Activated naive CD8-positive, alpha-beta T cell treated with anti-CD3 and anti-CD28 coated beads for 36 hours (primary cell): ENCODE results near the gene TMEM86B. TPM values are rescaled to one million over a fixed set of nuclear protein-coding genes. Genes with fewer than 3 reads are reported as not detected.

Experiments
- DNase-seq: peaks from one replicate; pipeline ENCODE4 v3.0.0; 2021
- H3K27ac Mint-ChIP-seq: one replicate; pipeline ENCODE4 v1.8.0; 2022; ENCODE audit warnings: mild to moderate bottlenecking, moderate library complexity, mixed read lengths
- H3K27me3 Mint-ChIP-seq: one replicate; pipeline ENCODE4 v1.8.0; 2022; ENCODE audit warnings: mild to moderate bottlenecking, mixed read lengths
- H3K36me3 Mint-ChIP-seq: one replicate; pipeline ENCODE4 v1.8.0; 2021; ENCODE audit warnings: mild to moderate bottlenecking, mixed read lengths
- H3K4me1 Mint-ChIP-seq: one replicate; pipeline ENCODE4 v1.8.0; 2021; ENCODE audit warnings: mixed read lengths
- H3K4me3 Mint-ChIP-seq: one replicate; pipeline ENCODE4 v1.8.0; 2022; ENCODE audit warnings: mild to moderate bottlenecking, moderate library complexity, mixed read lengths
- H3K9me3 Mint-ChIP-seq: one replicate; pipeline ENCODE4 v1.8.0; 2022; ENCODE audit warnings: mixed read lengths
- total RNA-seq, 2 experiments: library from RNA; stranded (reverse); gene quantifications; one replicate each; pipeline ENCODE4 v1.2.3, GENCODE V29; 2021

Gene TMEM86B, protein sequence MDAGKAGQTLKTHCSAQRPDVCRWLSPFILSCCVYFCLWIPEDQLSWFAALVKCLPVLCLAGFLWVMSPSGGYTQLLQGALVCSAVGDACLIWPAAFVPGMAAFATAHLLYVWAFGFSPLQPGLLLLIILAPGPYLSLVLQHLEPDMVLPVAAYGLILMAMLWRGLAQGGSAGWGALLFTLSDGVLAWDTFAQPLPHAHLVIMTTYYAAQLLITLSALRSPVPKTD
- 1 to 10 TPM; 7.3 to 7.9 TPM for total RNA-seq

DNA sequence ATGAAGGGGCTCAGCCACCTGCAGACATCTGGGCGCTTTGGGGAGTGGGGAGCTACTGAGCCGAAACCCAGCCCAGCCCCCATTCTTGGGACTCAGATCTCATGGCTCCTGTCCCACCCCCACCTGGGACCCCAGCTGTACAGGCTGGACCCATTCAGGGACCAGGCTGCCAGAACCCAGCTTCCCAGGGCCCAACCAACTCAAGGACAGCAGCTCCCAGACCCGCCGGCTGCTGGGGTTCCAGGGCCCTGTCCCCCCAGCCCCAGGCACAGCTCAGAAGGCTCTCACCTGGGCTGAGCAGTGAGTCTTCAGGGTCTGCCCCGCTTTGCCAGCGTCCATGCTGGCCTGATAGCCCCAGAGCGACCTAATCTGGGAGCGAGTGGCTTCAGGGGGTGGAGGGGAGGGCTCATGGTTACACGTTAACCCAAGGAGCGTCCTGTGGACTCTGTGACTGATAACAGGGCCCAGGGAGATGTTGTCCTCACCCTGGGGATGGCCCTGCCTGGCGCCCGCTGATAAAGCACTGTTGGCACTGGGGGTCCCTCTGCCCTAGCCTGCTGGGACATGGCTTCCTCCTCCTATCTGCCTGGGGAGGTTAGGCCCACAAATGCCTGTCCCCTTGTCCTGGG lies at the start of gene TMEM86B:
TSS of gene TMEM86B (minus strand) at position 361 of the 629 bp plus-strand sequence. CDS start at position 339, 22 bp downstream.
- H3K4me3 Mint-ChIP-seq = no peak within 1 kb of the TSS
- H3K36me3 Mint-ChIP-seq = peaks cover 12% of the 10 kb centered on the region
- no peaks in the 10 kb centered on the region for H3K4me1 Mint-ChIP-seq
- H3K9me3 Mint-ChIP-seq = no peaks in the 10 kb centered on the region
- DNase-seq = no peak
- H3K27me3 Mint-ChIP-seq = no peaks in the 10 kb centered on the region
- H3K27ac Mint-ChIP-seq = no peak within 1 kb of the TSS

DNA sequence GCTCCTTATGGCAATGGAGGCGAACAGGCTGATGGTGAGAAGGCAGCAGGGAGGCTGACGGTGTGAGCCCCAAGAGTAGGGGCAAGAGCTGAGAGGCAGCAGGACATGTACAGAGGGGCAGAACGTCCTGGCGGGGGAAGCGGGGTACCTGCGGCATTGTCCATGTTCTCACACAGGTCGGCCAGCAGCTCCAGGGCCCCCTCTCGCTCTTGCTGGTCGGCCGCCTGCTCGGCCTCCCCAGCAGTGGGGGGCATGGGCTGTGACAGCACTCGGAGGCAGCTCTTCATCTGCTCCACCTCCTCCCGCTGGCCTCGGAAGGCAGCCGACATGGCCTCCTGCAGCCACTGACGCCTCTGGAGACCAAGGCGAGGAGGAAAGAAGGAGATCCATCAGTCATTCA lies 48.9 kb upstream of the TMEM86B start:
- H3K4me3 Mint-ChIP-seq = no peak overlapping the region
- peaks cover 24% of the 10 kb centered on the region for H3K4me1 Mint-ChIP-seq
- DNase-seq = no peak
- no peaks in the 10 kb centered on the region for H3K9me3 Mint-ChIP-seq
- H3K36me3 Mint-ChIP-seq = peaks cover 18% of the 10 kb centered on the region
- no peaks in the 10 kb centered on the region for H3K27me3 Mint-ChIP-seq
- no peak overlapping the region for H3K27ac Mint-ChIP-seq

DNA sequence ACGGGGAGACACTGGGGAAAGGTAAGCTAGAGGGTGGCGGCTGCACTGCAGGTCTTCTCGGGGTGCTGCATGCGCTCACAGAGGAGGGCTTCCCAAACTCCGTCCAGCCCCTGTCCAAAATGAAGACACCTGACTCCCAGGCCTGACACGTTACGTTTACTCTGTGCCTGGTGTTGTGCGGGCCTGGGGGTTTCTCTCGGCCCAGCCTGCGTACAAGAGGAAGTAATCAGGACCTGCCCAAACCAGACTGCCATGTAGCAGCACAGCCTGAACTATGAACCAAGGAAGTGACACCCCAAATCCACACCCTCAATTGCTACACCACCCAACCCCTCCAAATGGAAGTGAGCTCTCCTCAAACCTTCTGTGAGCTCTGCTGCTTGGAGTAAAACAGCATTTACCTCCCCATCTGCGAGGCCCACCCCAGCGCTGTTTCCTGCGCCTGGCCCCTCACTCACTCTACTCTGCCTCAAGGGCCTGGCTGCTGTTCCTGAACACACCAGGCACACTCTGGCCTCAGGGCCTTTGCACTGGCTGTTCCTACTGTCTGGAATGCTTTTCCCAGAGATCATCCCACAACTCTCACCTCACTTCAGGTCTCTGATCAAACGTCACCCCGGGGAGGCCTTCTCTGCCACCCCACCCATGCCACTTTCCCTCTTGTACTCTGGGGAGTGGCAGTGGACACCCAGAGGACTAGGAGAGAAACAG lies 48.3 kb upstream of the TMEM86B start:
- no peaks in the 10 kb centered on the region for H3K9me3 Mint-ChIP-seq
- no peaks in the 10 kb centered on the region for H3K27me3 Mint-ChIP-seq
- H3K36me3 Mint-ChIP-seq = peaks cover 24% of the 10 kb centered on the region
- no peak for DNase-seq
- no peak overlapping the region for H3K27ac Mint-ChIP-seq
- no peak overlapping the region for H3K4me3 Mint-ChIP-seq
- peaks cover 24% of the 10 kb centered on the region for H3K4me1 Mint-ChIP-seq

DNA sequence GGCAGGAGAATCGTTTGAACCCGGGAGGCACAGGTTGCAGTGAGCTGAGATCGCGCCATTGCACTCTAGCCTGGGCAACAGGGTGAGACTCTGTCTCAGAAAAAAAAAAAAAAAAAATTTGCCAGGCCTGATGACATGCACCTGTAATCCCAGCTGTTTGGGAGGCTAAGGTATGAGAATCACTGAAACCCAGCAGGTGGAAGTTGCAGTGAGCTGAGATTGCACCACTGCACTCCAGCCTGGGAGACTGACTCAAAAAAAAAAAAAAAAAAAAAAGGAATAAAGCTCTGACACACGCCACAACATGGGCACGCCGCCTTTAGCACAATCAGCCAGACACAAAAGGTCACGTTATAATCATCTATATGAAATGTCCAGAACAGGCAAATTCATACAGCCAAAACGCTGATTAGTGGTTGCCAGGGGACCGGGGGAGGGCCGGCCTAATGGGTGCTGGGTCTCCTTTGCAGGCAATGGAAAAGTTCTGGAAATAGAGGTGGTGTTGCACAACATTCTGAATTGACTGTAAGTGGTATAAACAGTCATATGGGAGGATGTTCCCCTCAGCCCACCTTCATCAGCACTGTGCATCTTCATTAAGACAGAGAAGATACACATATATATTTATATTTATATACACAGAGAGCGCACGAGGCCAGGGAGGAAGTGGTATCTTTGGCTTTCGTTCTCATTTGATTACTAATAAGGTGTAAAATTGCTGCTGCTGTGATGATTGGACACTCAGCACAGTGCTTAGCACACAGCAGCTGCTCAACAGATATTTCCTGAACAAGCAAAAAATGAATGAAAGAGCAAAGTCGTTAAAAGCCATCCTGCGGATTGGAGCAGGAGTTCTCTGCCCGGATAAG lies 47.5 kb upstream of the TMEM86B start:
- H3K9me3 Mint-ChIP-seq = no peaks in the 10 kb centered on the region
- H3K4me1 Mint-ChIP-seq = peaks cover 22% of the 10 kb centered on the region
- no peak for DNase-seq
- peaks cover 24% of the 10 kb centered on the region for H3K36me3 Mint-ChIP-seq
- H3K4me3 Mint-ChIP-seq = no peak overlapping the region
- H3K27ac Mint-ChIP-seq = no peak overlapping the region
- H3K27me3 Mint-ChIP-seq = no peaks in the 10 kb centered on the region

DNA sequence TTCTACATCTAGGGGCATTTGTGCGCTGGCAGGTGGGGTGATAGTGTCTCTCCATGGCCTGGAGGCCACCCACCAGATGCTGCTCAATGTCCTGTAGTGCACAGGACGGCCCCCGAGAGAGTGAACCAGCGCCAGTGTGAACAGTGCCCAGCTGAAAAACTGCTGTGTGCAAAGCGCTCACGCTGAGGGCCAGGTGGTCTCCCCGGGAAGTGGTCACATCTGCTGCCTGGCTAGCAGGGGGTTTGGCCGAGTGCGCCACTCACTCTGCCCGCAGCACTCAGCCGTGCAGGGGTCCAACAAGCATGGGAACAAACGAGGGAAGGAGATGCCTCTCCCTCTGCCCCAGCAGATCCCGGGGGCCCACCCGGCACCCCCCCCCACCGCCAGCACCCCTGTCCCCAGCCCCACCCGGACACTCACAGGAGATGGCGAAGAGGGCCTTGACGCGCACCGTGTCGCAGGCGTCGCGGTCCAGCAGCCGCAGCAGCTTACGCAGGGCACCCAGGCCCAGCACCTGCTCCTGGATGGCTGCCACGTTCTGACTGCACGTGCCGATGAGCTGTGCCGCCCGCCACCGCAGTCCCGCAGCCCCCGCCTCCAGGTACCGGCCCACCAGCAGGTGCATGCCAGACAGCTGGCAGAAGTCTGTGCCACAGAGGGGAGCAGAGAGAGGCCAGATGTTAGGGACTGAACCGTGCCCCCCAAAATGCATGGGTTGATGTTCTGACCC lies 45.6 kb upstream of the TMEM86B start:
- Mint-ChIP-seq H3K27me3 (no peaks in the 10 kb centered on the region), H3K27ac (no peak overlapping the region), H3K36me3 (peaks cover 22% of the 10 kb centered on the region), H3K4me3 (no peak overlapping the region), H3K9me3 (no peaks in the 10 kb centered on the region), H3K4me1 (peaks cover 12% of the 10 kb centered on the region)
- no peak for DNase-seq

DNA sequence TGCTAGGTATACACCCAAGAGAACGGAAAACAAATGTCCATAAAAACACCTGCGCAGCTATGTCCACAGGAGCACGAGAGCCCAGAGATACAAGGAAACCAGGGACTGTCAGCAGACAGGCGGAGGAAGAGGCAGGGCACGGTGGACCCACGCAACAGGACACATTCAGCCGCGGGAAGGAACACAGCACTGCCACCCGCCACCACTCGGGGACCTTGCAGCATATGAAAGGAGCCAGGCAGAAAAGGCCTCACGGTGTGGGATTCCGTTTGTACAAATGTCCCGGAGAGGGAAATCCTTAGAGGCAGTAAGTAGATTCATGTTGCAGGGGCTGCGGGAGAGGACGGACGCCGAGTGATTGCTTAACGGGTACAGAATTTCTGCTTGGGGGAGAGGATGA lies 43.6 kb upstream of the TMEM86B start:
- no peak for DNase-seq
- Mint-ChIP-seq H3K4me1 (peaks cover 5% of the 10 kb centered on the region), H3K36me3 (peaks cover 23% of the 10 kb centered on the region), H3K9me3 (no peaks in the 10 kb centered on the region), H3K27ac (no peak overlapping the region), H3K27me3 (no peaks in the 10 kb centered on the region), H3K4me3 (no peak overlapping the region)

DNA sequence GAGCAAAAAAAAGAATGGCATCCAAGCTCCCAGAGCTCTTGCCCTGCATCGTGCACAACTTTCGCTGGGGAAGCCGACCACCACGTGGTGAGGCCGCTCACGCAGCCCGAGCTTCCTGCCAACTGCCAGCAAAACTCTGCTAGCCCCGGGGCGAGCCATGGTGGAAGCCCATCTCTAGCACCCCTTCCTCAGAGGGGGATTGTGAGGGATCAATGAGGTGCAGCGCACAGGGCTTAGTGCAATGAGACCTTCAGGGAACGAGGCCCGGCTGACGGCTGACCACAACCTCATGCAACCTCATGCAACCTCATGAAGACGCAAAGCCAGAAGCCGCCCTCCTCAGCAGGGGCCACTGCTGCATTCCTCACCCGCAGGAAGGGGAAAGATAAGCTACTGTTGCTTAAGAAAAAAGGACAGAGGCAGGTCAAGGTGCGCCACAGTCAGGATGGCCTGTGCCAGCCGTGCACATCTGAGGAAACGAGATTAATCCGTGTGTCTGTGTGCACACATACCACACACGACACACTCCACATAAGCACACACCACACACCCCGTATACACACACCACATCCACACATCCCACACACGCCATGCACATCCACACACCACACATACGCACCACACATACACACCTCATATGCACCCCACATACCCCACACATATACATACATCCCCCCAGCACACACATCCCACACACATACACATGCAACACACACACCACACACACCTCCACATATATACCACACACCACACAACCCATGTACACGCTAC lies 41.8 kb upstream of the TMEM86B start:
- no peak for DNase-seq
- Mint-ChIP-seq H3K9me3 (peaks cover 4% of the 10 kb centered on the region), H3K27me3 (no peaks in the 10 kb centered on the region), H3K4me3 (no peak overlapping the region), H3K27ac (no peak overlapping the region), H3K4me1 (peaks cover 1% of the 10 kb centered on the region), H3K36me3 (peaks cover 25% of the 10 kb centered on the region)

DNA sequence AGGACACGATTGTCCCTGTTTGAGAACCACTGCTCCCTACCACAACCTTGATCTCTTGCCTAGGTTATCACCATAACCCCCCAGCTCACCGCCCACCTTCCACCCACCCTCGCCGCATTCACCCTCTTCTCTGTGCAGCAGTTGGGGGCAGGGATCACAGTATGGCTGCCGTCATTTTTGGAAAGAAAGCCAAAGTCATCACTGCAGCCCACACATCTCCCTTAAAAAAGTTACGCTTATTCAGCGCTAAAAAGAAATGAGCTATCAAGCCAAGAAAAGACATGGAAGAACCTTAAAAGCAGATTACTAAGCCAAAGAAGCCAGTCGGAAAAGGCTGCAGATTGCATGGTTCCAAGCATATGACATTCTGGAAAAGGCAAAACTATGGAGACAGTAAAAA lies 40.7 kb upstream of the TMEM86B start:
- H3K27me3 Mint-ChIP-seq = no peaks in the 10 kb centered on the region
- H3K27ac Mint-ChIP-seq = no peak overlapping the region
- peaks cover 1% of the 10 kb centered on the region for H3K4me1 Mint-ChIP-seq
- DNase-seq = no peak
- no peak overlapping the region for H3K4me3 Mint-ChIP-seq
- peaks cover 25% of the 10 kb centered on the region for H3K36me3 Mint-ChIP-seq
- peaks cover 4% of the 10 kb centered on the region for H3K9me3 Mint-ChIP-seq

DNA sequence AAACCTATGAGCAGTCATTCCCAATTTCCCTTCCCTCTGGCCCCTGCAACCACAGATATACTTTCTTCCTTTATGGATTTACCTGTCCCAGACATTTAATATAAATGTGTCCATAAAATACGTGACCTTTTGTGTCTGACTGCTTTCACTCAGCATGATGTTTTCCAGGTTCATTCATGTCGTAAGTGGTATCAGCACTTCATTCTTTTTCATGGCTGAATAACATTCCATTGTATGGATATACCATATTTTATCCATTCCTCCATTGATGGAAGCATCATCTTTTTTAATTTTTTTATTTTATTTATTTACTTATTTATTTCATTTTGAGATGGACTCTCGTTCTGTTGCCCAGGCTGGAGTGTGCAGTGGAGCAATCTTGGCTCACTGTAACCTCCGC lies 38.3 kb upstream of the TMEM86B start:
- H3K4me3 Mint-ChIP-seq = no peak overlapping the region
- H3K4me1 Mint-ChIP-seq = no peaks in the 10 kb centered on the region
- DNase-seq = no peak
- H3K9me3 Mint-ChIP-seq = peaks cover 4% of the 10 kb centered on the region
- H3K36me3 Mint-ChIP-seq = peaks cover 18% of the 10 kb centered on the region
- no peak overlapping the region for H3K27ac Mint-ChIP-seq
- no peaks in the 10 kb centered on the region for H3K27me3 Mint-ChIP-seq

DNA sequence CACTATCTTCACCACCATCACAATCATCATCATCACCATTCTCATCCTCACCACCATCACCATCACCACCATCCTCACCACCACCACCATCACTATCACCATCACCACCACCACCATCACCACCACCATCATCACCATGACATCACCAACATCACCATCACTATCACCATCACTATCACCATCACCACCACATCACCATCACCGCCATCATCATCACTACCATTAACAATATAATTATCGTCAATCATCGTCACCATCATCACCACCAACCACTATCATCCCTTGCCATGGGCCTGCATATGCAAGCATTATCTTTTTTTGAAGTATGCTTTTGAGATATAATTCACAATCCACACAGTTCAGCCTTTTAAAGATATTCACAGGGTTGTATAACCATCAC lies 37.8 kb upstream of the TMEM86B start:
- Mint-ChIP-seq H3K27ac (no peak overlapping the region), H3K4me1 (no peaks in the 10 kb centered on the region), H3K4me3 (no peak overlapping the region), H3K9me3 (peaks cover 4% of the 10 kb centered on the region), H3K27me3 (no peaks in the 10 kb centered on the region), H3K36me3 (peaks cover 19% of the 10 kb centered on the region)
- no peak for DNase-seq

DNA sequence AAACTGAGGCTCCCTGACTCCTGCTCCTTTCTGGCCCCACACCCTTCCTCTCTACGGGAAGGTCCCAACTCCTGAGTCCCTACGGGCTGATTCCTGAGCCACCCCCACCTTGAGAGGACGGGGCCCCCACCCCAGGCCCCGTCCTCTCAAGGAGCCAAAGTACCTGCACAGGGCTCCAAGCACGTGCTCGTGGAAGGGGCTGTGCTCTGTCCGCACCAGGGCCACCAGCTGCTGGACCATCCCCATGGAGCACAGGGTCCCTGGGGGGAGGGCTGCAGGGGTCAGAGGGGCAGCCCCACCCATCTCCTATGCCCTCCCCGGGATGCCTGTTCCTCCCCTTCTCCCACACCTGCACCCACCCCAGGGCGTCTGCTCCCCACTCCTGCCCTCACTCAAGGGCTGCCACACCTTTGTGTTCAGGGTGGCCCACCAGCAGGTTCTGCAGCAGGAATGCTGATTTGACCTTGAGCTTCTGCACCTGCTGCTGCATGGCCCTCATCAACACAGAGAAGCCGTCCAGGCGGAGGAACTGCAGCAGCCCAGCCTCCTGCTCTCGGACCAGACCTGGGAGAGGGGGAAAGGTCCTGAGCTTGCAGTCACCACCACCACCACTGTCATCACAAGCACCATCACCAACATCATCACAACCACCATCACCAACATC lies 37.3 kb upstream of the TMEM86B start:
- H3K27ac Mint-ChIP-seq = no peak overlapping the region
- peaks cover 20% of the 10 kb centered on the region for H3K36me3 Mint-ChIP-seq
- no peak overlapping the region for H3K4me3 Mint-ChIP-seq

DNA sequence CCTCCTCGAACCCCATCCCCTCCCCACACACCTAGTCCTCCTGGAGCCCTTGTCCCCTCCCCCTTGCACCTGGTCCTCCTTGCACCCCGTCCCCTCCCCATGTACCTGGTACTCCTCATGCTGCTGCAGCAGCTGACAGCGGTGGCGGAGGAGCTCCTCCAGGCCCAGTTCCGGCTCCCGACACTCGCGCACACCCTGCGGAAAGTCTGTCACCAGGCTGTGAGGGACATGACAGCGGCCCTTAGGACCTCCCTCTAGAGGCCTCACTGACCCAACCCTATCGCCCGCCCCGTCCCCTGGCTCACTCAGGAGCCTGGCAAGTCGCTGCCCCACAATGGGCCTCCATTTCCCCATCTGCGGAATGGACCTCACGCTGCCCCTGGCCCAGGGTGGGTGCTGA lies 36.6 kb upstream of the TMEM86B start:
- Mint-ChIP-seq H3K27me3 (no peaks in the 10 kb centered on the region), H3K4me1 (peaks cover 4% of the 10 kb centered on the region), H3K27ac (no peak overlapping the region), H3K4me3 (no peak overlapping the region), H3K9me3 (peaks cover 4% of the 10 kb centered on the region), H3K36me3 (peaks cover 18% of the 10 kb centered on the region)
- DNase-seq = no peak

More for the DNA sequence above, 37.3 kb upstream of the TMEM86B start:
- DNase-seq = no peak
- H3K27me3 Mint-ChIP-seq = no peaks in the 10 kb centered on the region
- no peaks in the 10 kb centered on the region for H3K4me1 Mint-ChIP-seq
- H3K9me3 Mint-ChIP-seq = peaks cover 4% of the 10 kb centered on the region

DNA sequence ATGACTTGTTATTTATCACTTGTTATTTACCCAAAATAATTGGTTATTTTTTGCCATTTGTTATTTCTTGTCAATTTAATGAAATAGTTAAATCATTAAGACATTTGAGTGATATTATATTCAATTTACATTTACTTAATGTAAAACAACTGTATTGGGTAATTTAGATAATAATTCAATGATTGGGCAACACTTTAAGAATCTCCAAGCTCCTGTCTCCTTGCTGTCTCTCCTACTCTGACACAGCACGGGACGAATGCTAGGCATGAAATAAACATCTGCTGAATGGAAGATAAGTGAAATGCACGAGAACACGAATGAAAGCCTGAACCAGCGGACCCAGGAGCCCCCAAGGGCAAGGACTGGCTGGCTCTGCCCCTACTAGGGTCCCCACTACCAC lies 36.0 kb upstream of the TMEM86B start:
- peaks cover 18% of the 10 kb centered on the region for H3K36me3 Mint-ChIP-seq
- no peak overlapping the region for H3K27ac Mint-ChIP-seq
- H3K27me3 Mint-ChIP-seq = no peaks in the 10 kb centered on the region
- no peak overlapping the region for H3K4me3 Mint-ChIP-seq
- DNase-seq = no peak
- peaks cover 5% of the 10 kb centered on the region for H3K4me1 Mint-ChIP-seq
- H3K9me3 Mint-ChIP-seq = peaks cover 4% of the 10 kb centered on the region
